Posterior cingulate gyrus (tissue), 11 donors: ENCODE measurements around the gene PTF1A.
"Not testable (repeated sequence)": the region's sequence is repeated elsewhere in the genome, so short reads cannot be mapped to it uniquely, and the experiment has no call there.

Source experiments
- DNase-seq, 10 donors: peaks; one replicate each; pipeline versions ENCODE4 v3.0.0 to v3.0.0-alpha.2; 2020 to 2021; ENCODE audit warnings: mixed read lengths in 3 of 10
- intact Hi-C: fragments of 100-400 bp; cut with DNase I; formaldehyde crosslinking; loops from one replicate; pipeline ENCODE4 v1.15.1; 2023

PTF1A gene

DNA sequence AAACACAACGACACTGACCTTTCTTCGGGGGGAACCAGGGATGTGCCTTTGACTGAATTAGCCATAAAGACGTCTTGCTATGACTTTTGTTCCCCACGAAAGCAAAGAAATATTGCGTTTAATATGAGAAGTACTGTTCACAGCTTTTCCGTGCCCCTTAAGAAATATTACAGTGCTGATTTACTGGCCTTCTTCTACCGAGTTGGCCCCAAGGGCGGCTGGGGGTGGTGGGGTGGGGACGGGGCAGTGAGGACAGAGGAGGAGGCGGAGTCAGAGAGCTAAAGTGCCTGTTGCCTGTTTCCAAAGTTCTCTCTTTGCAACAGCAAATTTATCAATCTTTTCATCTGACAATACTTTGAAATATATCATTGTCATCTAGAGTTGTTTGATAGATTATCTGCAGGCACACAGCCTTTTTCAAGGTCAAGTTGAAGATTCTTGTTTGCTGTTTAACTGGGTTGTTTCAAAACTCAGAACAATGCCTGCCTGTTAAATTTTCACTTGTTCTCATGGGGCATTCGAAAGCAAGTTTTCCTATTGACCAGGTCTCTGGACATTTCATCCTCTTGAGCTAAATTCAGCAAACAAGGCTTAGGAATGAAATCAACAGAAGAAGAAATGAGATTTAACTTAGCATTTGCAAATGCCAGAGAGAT, 9.0 kb downstream of the PTF1A start:
- no peak for DNase-seq
- intact Hi-C loops, result no loop called here

DNA sequence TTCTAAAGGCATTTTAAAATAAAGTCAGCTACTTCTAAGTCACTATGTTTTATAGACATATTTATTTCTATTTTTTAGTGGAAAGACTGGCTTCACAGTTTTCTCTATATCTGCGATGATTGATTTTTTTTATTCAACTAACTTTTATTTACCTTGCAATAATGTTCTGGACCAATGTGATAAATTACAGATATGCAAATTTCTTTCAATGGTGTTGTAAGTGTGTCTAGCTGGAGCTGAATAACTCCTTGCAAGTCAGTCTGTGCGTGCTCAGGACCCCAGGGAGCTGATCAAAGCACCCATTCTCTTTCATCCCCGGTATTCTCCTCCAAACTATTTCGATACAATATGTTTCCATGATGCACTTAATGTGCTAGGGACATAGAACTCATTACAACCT, 9.7 kb downstream of the PTF1A start:
- intact Hi-C loops, result no loop called here
- DNase-seq, result no peak

DNA sequence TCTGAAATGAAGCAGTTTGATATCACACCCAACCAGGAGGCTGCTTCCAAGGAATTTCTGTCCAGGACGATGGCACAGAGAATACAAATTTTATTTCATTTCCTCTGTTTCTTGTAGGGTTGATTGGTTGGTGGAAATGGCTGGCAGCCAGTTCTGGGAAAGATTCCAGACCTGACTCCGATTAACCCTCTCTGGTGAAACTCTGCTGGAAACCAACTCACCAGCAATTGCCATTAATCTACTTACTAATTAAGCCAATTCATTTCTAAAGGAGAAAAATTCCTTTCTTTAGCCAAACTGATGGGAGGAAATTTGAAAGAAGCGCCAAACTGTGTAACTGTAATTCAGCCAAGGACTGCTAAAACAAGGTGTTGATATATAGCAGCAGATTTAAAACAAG, 10.7 kb downstream of the PTF1A start:
- intact Hi-C loops, result no loop called here

DNA sequence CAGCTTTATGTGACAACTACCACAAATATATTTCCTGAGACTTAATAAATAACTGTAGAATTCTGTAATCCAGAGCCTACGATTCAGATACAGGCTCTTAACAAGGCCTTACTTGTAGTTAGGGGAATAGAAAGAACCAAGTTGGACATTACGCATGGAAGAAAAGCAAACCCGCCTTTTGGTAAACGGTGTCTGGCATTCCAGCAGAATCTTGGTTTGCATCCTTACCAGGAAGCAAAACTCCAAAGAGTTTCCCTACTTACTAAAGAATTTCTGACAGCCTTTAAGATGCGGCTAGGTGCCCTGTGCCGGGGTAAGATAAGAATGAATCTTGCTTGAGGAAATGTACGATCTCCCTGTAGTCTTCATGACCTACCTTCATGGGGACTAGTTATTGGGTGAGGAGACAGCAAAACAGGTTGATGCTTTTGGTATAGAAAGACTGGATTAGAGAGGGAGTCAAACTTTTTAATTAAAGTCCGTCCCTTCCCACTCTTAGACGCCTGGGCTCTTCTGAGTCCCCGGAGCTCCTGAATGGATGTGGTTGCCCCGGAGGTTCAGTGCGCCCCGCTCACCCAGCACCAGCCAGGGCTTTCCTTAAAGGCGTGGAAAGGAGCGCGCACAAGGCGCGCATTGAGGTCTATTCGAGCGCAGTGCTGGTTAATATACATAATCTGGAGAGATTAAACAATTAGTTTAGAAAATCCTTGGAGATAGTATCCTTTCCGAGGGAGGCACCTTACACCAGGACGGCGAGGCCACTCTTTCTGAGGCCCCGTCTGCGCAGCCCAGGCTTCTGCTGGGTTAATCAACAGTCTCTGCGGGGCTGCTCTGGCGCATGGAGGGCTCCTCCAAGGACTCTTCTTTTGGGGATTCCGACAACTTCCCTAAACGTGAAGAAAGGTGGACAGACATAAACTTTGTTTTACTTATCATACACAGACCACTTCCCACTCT, 11.5 kb downstream of the PTF1A start:
- intact Hi-C loops, result no loop called here
- no peak for DNase-seq

More for the DNA sequence above, 10.7 kb downstream of the PTF1A start:
- DNase-seq, result no peak

DNA sequence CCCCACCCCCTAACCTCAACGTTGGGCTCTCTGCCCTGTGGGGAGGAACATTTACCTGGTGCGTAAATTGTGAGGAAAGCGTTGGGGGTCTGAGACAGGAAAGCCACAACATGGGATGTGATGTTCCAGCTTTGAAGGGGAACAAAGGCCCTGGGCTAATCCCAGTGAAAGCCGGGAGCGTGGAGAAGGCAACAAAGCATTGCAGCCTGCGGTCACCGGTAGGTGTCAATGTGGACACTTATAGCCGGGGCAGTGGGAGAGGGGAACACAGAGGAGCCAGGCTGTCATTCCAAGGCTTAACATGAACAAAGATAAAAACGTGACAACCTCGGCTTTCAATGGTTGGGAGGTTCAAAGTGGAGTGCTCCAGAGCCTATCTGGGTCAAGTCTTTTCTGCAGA, 12.7 kb downstream of the PTF1A start:
- intact Hi-C loops, result no loop called here
- no peak for DNase-seq

DNA sequence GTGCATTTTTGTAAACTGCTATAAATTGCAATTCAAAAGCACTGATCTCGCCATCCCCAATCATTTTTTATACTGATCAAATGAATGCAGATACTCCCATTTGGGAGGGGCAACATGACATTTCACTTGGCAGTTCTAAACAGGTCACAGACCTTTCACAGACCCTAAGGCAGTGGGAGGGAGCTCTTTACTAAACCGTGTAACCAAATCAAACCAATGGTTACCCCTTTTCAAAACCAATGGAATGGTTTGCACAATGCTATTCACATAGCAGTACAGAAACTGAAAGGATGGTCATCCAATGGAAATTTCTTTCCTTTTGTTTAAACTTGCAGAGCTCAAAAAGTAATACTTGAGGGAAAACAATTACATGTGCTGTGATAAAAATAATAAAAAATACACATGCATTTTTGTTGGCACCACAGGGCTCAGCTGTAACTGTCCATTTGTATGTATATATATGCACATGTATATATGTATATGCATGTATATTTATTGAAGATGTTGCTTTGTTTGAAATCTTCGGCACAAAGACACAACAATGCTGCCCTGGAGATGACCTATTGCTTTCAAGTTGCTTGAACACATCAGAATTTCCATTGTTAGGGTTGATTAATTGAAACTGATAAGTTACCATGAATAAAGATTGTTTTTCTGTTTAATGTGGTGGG, 14.0 kb downstream of the PTF1A start:
- DNase-seq, result no peak
- intact Hi-C loops, result no loop called here

DNA sequence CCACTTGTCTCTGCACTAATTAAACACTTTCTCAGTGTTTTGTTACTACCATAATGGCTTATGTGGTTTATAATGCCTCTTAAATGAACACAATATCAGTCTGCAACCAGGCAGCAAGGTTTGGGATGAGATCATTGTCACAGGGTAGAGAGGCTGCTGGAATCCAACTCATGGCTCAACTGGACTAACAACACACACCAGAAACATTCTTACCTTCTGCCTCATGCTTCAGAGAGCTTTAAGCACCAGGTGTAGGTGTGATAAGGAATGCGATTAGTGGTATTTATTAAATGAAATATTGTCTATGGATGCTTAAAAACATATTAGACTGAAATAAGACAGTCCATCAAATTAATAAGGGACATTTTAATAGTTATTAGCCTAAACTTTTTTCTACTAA, 25.4 kb downstream of the PTF1A start:
- no peak for DNase-seq
- intact Hi-C loops, result no loop called here

DNA sequence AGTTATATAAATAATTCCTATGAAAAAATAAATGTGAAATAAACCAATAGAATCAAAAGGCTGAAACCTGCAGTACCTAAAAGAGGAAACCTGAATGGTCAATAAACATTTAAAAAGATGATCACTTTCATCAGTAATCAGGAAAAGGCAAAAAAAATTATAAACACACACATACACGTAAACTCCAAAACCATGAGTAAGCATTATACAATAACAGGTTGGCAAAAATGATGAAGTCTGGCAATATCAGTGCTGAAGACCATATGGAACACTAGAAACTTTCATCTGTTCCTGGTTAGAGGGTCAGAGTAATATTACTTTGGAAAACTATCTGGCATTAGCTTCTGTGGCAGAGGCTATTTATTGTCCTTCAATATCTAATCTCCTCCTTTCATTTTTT, 38.5 kb downstream of the PTF1A start:
- intact Hi-C loops, result no loop called here
- no peak for DNase-seq

DNA sequence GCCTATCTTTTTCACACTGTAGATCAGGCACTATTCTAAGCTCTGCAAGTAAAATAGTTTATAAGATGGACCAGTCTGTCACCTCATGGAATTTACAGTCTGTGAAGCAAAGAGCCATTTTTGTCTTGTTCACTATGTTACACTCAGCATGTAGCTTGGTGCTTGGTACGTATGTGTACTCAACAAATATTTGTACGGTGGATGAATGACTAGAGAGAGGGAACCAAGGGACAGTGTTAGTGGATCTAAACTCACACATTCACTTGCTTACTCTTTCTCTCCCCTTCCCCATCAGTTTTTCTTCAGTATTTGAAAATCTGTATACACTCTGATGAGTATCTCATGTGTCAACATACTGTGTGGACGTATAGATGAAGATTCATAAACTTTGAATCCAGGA, 45.9 kb downstream of the PTF1A start:
- intact Hi-C loops, result no loop called here
- no peak for DNase-seq

DNA sequence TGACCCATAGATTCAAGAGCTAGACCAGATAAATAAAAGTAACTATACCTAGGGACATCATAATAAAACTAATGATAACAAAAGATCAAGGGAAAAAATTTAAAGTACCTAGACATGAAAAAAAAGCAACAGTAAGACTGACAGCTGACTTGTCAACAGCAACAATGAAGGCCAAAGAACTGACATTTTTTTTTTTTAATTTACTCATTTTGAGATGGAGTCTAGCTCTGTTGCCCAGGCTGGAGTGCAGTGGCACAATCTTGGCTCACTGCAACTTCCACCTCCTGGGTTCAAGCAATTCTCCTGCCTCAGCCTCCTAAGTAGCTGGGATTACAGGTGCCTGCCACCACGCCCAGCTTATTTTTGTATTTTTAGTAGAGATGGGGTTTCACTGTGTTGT, 49.7 kb downstream of the PTF1A start:
- DNase-seq, intact Hi-C loops: not testable (repeated sequence)
